ENCODE data around the gene CD70.
"Not testable (repeated sequence)": the region's sequence is repeated elsewhere in the genome, so short reads cannot be mapped to it uniquely, and the experiment has no call there.

The CD70 gene

DNA sequence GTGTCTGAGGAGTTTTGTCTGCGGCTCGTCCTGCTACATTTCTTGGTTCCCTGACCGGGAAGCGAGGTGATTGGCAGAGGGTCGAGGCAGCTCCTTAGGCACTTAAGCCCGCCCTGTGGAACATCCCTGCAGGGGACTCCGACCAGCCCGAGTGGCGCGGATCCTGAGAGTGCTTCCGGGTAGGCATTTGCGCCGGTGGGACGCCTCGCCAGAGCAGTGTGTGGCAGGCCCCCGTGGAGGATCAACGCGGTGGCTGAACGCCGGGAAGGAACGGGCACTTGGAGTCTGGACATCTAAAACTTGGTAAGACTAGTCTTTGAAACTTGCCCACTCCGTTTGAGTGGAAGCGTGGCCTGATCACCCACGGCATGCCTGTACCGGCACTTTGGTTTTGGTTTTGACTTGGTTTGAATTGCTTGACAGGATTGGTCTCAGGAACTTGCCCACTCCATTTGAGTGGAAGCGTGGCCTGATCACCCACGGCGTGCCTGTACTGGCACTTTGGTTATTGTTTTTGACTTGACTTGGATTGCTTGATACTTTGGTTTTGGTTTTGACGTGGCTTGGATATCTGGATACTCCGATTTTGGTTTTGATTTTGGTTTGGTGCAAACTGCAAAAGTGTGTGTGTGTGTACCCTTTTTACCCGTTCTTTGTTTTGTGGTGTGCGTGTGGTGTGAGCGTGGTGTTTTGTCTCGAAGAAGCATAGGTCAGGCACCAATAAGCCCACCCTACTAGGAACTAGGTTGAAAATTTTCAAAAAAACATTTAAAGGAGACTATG is 6.7 kb upstream of the CD70 start:
- DNase-seq, result not testable (repeated sequence)

- no peak for DNase-seq
Observed at GRCh38 chr19:6596621-6597020, 5.7 kb upstream of the CD70 start.

DNA sequence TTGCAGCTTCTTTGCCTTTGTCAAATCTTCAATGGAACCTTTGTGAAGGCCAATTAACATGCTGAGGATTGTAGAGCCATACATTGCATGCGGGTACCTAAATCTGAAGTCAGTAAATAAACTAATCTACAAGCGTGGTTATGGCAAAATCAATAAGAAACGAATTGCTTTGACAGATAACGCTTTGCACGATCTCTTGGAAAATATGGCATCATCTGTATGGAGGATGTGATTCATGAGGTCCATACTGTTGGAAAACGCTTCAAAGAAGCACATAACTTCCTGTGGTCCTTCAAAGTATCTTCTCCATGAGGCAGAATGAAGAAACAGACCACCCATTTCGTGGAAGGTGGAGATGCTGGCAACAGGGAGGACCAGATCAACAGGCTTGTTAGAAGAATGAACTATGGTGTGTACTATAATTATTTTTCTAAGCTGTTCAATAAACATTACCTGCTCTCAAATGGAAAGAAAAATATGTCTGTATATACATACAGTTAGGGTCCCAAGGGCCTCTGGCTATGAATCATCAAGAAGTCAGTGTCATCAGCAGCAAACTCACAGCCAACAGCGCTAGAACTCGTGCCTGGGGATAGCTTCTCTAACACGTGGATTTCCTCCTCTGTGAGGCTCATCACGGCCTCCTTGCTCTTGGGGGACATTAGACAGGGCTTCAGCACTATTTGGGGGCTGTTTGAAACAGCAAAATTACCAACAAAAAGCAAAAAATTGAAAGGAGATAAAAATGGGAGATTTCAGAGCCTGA is 2.9 kb upstream of the CD70 start:
- no peak for DNase-seq

GRCh38 chr19:6590258-6590826 is 608 bp downstream of the CD70 start:
- DNase-seq, result no peak

GRCh38 chr19:6589711-6590257 is 1.2 kb downstream of the CD70 start:
- DNase-seq, result no peak

DNA sequence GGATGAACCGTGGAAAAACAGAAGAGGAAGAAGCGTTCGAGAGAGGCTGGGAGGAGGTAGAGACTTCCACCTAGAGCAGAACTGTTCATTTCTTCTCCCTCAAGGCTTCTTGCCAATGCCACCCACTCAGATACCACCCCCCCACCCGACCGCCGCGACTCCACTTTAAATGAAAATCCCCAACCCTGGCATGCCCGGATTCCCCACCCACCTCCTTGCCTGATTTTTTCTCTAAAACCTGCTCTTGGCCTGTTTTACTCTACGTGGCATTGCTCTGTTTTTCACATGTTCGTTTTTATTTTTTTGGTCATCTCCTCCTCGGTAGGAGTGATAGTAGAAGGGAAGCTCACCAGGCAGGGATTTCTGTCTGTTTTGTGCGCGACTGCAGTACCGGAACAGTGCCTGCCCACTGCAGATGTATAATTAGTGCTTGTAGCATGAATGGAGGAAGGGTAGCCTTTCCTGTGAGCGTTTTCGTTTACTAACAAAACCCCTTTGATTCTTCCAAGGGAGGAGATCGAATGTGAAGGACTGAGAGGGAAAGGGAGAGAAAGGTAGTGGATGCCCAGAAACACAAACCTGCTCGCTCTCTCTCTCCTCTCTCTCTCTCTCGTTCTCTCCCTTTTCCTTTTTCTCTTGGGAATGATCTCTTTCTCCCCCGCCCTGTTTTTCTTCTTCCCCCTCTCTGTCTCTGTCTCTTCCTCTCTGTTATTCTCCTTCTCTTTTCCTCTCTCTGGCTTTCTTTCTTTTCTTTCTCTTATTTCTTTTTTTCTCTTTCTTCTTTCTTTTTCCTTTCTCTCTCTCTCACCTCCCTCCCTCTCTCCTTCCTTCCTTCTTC is 2.2 kb downstream of the CD70 start:
- DNase-seq, result peak; percentile 29

DNA sequence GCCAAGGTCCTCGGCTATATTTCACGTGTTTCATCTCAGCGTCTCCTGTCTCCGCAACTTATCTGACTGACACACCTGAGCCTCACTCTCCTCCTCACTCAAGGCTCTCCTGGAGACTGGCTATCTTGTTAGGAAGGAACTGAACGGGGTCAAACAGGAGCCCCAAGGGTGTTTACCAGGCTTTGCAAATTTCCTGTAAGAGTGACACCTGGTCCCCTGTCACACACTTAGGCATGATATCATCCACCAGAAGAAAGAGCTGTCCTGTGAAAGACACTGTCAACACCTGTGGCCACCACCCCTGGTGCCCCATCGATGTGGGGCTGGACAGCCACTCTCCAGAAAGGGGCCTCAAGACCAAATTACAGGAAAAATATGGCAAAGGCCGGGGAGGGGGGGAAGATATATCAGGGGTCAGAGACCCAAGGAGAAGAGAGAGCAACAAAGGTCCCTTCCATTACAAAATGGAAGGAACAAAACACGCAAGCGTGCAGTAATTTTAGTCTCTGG is 2.9 kb downstream of the CD70 start:
- DNase-seq, result no peak

DNA sequence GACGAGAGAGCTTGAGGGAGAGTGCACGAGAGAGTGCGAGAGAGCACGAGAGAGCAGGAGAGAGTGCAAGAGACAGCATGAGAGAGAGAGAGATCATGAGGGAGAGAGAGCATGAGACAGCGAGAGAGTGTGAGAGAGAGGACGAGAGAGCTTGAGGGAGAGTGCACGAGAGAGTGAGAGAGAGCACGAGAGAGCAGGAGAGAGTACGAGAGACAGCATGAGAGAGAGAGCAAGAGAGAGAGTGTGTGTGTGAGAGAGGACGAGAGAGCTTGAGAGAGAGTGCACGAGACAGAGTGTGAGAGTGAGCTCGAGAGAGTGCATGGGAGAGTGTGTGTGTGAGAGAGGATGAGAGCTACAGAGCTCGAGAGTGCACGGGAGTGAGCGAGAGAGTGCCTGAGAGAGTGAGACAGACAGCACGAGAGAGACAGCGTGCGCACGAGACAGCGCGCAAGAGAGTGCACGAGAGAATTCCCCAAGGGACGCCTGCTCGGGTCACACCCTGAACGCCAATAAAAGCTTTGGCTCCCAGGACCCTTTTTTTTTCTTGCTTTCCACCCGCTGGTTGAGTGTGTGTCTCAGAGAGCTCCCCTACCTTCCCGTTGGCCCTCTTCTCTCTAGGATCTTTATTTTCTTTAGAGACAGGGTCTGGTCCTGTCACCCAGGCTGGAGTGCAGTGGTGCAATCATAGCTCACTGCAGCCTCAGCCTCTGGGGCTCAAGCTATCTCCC is 3.7 kb downstream of the CD70 start:
- no peak for DNase-seq

DNA sequence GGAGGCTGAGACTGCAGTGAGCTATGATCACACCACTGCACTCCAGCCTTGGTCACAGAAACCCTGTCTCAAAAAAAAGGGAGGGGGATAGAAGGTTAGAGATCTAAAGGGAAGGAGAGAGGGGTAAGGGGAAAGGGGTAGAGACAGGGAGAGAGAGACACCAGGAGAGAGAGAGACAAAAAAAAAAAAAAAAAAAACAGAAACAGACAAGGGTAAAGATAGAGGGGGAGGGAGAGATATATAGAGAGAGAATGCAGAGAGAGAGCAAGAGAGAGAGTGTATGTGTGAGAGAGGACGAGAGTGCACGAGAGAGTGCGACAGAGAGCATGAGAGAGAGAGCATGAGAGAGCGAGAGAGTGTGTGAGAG is 4.2 kb downstream of the CD70 start:
- no peak for DNase-seq

DNA sequence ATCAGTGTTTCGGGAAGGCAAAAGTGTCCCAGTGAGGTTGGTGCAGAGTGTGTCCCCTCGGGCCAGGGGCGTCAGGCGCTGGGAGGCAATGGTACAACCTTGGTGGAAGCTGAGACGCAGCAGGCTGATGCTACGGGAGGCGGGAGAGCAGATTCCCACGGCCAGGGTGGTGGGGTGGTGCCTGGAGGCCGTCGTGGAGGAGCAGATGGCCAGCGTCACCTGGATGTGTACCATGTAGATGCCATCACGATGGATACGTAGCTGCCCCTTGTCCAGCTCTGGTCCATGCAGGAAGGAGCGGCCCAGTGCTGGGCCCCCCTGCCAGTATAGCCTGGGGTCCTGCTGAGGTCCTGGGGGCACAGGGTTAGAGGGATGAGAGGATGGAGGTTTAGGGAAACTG is 4.9 kb downstream of the CD70 start:
- DNase-seq, result no peak

DNA sequence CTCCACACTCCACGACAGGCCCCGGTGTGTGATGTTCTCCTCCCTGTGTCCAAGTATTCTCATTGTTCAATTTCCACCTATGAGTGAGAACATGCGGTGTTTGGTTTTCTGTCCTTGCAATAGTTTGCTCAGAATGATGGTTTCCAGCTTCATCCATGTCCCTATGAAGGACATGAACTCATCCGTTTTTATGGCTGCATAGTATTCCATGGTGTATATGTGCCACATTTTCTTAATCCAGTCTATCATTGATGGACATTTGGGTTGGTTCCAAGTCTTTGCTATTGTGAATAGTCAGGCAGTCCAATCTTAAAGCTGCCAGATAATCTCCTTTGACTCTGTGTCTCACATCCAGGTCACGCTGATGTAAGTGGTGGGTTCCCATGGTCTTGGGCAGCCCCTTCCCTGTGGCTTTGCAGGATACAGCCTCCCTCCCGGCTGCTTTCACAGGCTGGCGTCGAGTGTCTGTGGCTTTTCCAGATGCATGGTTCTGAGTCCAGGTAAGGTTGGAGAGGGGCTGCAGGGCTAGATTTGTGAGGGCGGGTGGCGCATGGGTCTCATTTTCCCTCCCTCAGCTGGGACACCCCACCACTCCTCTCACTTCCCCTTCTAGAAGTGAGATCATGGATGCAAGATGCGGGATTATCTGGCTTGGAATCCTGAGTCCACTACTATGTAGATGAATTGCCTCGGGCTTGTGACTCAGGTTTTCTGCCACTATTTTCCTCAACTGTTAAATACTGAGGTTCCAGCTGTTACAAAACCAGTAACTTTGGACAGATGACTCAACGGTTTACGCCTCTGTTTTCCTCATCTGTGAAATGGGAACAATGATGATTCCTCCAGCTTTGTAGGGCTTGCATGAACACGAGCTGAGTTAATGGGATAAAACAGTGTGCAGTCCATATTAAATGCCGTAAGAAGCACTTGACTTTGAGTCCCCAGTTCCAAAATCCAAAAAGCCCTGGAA is 8.2 kb downstream of the CD70 start:
- DNase-seq, result not testable (repeated sequence)

DNA sequence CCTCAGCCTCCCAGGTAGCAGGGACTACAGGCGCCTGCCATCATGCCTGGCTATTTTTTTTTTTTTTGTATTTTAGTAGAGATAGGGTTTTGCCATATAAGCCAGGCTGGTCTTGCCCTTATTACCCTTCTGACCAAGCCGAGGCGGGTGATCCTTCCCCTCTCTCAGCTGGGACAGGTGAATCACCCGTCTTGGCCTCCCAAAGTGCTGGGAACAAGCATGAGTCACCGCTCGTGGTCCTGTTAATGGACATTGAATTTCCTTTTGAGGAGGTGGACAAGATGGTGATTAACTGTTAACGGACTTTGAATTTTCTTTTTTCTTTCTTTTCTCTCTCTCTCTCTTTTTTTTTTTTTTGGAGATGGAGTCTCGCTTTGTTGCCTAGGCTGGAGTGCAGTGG is 10.6 kb downstream of the CD70 start:
- DNase-seq, result no peak

DNA sequence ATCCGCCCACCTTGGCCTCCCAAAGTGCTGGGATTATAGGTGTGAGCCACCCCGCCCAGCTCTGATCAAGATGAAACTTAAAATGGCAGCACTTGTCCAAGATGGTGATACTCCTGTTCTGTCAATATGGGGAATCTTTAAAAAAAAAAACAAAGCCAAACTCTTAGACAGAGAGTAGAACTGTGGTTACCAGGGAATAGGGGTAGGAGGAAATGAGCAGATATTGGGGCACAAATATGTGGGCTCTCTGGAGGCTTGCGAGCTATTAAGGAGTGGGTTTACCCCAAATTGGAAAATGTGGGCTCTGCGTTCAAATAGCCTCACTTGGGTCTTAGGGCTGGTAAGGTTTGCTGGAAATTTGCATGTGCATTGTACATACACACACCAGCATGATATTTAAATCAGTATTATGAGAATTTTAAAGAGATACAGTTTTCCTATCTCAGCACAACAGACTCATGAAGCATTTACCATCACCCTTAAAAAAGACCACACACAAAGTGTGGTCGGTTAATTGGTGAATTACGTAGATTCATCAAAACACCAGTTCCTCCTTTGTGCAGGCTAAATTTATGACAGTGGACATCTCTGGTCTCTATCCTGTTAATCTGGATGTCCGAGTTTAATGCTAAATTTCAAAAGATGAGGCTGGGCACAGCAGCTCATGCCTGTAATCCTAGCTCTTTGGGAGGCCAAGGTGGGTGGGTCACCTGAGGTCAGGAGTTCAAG is 11.3 kb downstream of the CD70 start:
- no peak for DNase-seq

GRCh38 chr19:6577476-6578125 is 13.3 kb downstream of the CD70 start:
- DNase-seq, result no peak

DNA sequence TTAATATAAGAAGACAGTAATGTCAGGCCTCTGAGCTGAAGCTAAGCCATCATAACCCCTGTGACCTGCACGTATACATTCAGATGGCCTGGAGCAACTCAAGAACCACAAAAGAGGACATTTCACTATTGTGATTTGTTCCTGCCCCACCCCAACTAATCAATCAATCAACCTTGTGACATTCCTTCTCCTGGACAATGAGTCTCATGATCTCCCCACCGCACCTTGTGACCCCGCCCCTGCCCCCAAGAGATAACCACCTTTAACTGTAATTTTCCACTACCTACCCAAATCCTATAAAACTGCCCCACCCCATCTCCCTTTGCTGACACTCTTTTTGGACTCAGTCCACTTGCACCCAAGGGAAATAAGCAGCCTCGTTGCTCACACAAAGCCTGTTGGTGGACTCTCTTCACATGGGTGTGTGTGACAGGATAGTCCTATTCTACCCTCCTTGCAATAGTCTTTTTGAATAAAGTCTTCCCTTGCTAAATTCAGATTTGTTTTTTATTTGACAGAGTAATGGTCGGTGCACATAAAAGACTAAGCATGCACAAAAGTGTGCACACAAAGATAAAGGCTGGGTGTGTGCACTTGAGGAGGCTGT is 14.0 kb downstream of the CD70 start:
- DNase-seq, result no peak

GRCh38 chr19:6573350-6573749 is 17.6 kb downstream of the CD70 start:
- DNase-seq, result no peak

- DNase-seq, result no peak
Observed at GRCh38 chr19:6572217-6572616, 18.7 kb downstream of the CD70 start.

- no peak for DNase-seq
Observed at GRCh38 chr19:6571167-6571566, 19.8 kb downstream of the CD70 start.

DNA sequence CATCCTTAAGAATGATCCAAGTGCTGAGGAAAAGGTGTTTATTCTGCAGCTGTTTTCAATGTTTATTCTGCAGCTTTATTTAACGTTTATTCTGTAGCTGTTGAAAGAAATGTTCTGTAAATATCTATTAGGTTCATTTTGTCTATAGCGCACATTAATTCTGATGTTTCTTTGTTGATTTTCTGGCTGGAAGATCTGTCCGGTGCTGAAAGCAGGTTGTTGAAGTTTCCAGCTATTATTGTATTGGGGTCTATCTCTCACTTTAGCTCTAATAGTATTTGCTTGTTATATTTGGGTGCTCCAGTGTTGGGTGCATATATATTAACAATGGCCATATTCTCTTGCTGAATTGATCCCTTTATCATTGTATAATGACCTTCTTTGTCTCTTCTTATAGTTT is 20.2 kb downstream of the CD70 start:
- no peak for DNase-seq
